Amniotic stem cell (primary cell): ENCODE measurements around the gene EPDR1.
"Not testable (repeated sequence)": the region's sequence is repeated elsewhere in the genome, so short reads cannot be mapped to it uniquely, and the experiment has no call there.

Experiments
- DNase-seq: peaks from one replicate; lab custom pipeline; 2025; lab: John Stamatoyannopoulos, UW

EPDR1 gene

GRCh38 chr7:37928878-37929277 is 8.4 kb downstream of the EPDR1 start:
- DNase-seq = no peak

GRCh38 chr7:37930226-37930948 is 9.9 kb downstream of the EPDR1 start:
- DNase-seq = no peak

GRCh38 chr7:37932543-37932942 is 12.1 kb downstream of the EPDR1 start:
- DNase-seq = no peak

- DNase-seq = no peak
These were observed 12.7 kb downstream of the EPDR1 start for GRCh38 chr7:37933018-37933566.

GRCh38 chr7:37942934-37943610 is 22.6 kb downstream of the EPDR1 start:
- no peak for DNase-seq

- no peak for DNase-seq
These were observed 23.7 kb downstream of the EPDR1 start for GRCh38 chr7:37943905-37944736.

- no peak for DNase-seq
These were observed 24.3 kb downstream of the EPDR1 start for GRCh38 chr7:37944737-37945054.

GRCh38 chr7:37945336-37945735 is 24.9 kb downstream of the EPDR1 start:
- DNase-seq = no peak

- no peak for DNase-seq
These were observed 26.9 kb downstream of the EPDR1 start for GRCh38 chr7:37947138-37947940.

GRCh38 chr7:37947941-37948210 is 27.4 kb downstream of the EPDR1 start:
- DNase-seq = no peak

GRCh38 chr7:37952240-37952639 is 31.8 kb downstream of the EPDR1 start:
- no peak for DNase-seq

GRCh38 chr7:37954217-37954616 is 33.8 kb downstream of the EPDR1 start:
- not testable (repeated sequence) for DNase-seq

GRCh38 chr7:37956791-37957190 is 36.4 kb downstream of the EPDR1 start:
- DNase-seq = no peak

GRCh38 chr7:37957221-37957970 is 37.0 kb downstream of the EPDR1 start:
- DNase-seq = no peak

GRCh38 chr7:37960483-37960882 is 40.0 kb downstream of the EPDR1 start:
- DNase-seq = no peak

GRCh38 chr7:37961251-37961650 is 40.8 kb downstream of the EPDR1 start:
- no peak for DNase-seq

- no peak for DNase-seq
These were observed 43.8 kb downstream of the EPDR1 start for GRCh38 chr7:37964196-37964595.

GRCh38 chr7:37970211-37970610 is 49.8 kb downstream of the EPDR1 start:
- no peak for DNase-seq

- DNase-seq = no peak
These were observed 51.1 kb downstream of the EPDR1 start for GRCh38 chr7:37971491-37971890.

GRCh38 chr7:37973915-37974314 is 53.5 kb downstream of the EPDR1 start:
- no peak for DNase-seq

GRCh38 chr7:37974711-37975110 is 54.3 kb downstream of the EPDR1 start:
- DNase-seq = no peak
